ENCODE data around the gene RRBP1.

The RRBP1 gene, protein sequence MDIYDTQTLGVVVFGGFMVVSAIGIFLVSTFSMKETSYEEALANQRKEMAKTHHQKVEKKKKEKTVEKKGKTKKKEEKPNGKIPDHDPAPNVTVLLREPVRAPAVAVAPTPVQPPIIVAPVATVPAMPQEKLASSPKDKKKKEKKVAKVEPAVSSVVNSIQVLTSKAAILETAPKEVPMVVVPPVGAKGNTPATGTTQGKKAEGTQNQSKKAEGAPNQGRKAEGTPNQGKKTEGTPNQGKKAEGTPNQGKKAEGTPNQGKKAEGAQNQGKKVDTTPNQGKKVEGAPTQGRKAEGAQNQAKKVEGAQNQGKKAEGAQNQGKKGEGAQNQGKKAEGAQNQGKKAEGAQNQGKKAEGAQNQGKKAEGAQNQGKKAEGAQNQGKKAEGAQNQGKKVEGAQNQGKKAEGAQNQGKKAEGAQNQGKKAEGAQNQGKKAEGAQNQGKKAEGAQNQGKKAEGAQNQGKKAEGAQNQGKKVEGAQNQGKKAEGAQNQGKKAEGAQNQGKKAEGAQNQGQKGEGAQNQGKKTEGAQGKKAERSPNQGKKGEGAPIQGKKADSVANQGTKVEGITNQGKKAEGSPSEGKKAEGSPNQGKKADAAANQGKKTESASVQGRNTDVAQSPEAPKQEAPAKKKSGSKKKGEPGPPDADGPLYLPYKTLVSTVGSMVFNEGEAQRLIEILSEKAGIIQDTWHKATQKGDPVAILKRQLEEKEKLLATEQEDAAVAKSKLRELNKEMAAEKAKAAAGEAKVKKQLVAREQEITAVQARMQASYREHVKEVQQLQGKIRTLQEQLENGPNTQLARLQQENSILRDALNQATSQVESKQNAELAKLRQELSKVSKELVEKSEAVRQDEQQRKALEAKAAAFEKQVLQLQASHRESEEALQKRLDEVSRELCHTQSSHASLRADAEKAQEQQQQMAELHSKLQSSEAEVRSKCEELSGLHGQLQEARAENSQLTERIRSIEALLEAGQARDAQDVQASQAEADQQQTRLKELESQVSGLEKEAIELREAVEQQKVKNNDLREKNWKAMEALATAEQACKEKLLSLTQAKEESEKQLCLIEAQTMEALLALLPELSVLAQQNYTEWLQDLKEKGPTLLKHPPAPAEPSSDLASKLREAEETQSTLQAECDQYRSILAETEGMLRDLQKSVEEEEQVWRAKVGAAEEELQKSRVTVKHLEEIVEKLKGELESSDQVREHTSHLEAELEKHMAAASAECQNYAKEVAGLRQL (N-terminal part only)

GRCh38 chr20:17682103-17682888, at the start of gene RRBP1:
Gene RRBP1, minus strand, starts transcription at chr20:17682242. Its CDS starts 21,735 bp downstream, at chr20:17660507.
- DNase-seq = peak; percentile 93 to 99

GRCh38 chr20:17731233-17731632, 49.2 kb upstream of the RRBP1 start:
- DNase-seq = no peak

- DNase-seq = no peak
Measured at GRCh38 chr20:17730071-17730470, 48.0 kb upstream of the RRBP1 start.

DNA sequence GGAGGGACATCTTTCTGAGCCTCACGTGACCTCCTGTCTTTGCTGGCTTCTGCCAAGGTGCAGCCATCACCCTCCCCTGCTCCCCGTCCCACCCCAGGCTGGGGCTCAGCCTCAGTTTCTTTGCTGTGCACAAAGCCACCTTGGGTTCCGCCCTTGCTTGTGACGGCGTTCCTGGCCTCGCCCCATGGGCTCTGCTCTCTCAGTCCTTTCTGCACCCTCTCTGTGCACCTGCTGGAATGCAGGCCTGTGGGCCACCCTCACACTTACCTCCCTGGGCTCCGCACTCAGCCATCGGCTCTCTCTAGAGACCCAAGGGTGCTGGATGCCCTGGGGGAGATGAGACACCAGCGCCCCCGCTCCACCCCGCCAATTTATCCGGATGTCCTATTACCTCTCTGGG, 46.0 kb upstream of the RRBP1 start:
- DNase-seq = no peak

- no peak for DNase-seq
Measured at GRCh38 chr20:17727351-17727750, 45.3 kb upstream of the RRBP1 start.

GRCh38 chr20:17726902-17727301, 44.9 kb upstream of the RRBP1 start:
- DNase-seq = no peak

- DNase-seq = no peak
Measured at GRCh38 chr20:17725094-17725835, 43.2 kb upstream of the RRBP1 start.

DNA sequence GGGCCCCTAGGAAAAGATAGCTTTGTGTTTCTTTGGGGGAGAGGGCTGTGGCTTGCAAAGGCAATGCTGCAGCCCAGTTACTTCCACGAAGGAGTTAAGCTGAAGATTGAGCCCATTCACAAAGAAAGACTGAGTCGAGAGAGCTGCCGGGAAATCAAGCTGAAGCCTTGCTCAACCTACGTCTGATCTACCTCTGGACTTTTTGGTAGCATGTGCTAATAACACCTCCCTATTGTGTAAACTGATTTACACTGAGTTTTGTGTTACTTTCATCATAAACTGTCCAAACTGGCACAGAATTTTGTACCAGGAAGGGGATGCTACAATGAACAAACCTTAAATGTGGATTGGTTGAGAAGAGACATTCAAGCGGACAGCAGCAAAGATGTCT, 41.3 kb upstream of the RRBP1 start:
- DNase-seq = no peak

- no peak for DNase-seq
Measured at GRCh38 chr20:17722493-17723300, 40.7 kb upstream of the RRBP1 start.

GRCh38 chr20:17721802-17722486, 39.9 kb upstream of the RRBP1 start:
- peak in 1 of 2 experiments; percentile 9 for DNase-seq

- DNase-seq = no peak
Measured at GRCh38 chr20:17720755-17721154, 38.7 kb upstream of the RRBP1 start.

- DNase-seq = no peak
Measured at GRCh38 chr20:17716331-17716730, 34.3 kb upstream of the RRBP1 start.

- no peak for DNase-seq
Measured at GRCh38 chr20:17715075-17715474, 33.0 kb upstream of the RRBP1 start.

GRCh38 chr20:17714597-17714996, 32.6 kb upstream of the RRBP1 start:
- no peak for DNase-seq

DNA sequence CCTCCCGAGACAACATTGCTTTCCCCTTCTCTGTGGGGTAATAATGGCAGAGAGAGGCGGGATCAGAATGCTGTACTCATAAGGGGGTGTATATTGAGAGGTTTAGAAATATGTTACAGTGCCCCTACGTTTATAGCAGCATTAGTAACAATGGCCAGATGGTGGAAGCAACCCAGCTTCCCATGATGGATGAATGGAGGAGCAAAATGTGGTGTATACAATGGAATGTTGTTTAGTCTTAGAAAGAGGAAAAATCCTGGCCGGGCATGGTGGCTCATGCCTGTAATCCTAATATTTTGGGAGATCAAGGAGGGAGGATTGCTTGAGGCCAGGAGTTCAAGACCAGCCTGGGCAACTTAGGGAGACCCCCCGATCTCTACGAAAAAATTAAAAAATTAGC, 30.7 kb upstream of the RRBP1 start:
- no peak for DNase-seq

DNA sequence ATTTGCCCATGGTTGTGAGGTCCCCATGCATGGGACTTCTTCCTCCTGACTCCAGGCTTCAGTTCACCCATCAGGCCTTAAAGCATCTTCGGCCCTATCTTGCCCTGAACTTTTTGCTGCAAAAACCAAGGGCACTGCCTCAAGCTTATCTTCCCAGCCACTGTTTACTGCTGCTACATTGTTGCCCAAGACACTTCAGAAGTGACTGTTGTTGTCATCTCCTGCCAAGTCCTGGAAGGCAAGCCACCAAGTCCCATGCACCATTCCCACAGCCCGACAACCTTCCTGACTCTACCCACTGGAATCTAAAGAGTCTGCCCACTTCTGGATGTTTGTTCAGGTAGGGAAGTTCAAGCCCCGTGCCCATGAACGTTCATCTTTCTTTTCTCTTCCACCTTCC, 30.2 kb upstream of the RRBP1 start:
- DNase-seq = no peak

- DNase-seq = no peak
Measured at GRCh38 chr20:17711267-17711627, 29.2 kb upstream of the RRBP1 start.

- peak in 1 of 2 experiments; percentile 69 for DNase-seq
Measured at GRCh38 chr20:17710379-17711266, 28.6 kb upstream of the RRBP1 start.

Data from NCI-H526 (cell line).